ENCODE measurements around the gene EBF3.

EBF3 gene

GRCh38 chr10:129909531-129910256 is 54.4 kb downstream of the EBF3 start:
- DNase-seq, result no peak

GRCh38 chr10:129909080-129909479 is 55.0 kb downstream of the EBF3 start:
- no peak for DNase-seq

GRCh38 chr10:129908406-129908805 is 55.7 kb downstream of the EBF3 start:
- no peak for DNase-seq

GRCh38 chr10:129905553-129905952 is 58.5 kb downstream of the EBF3 start:
- DNase-seq, result no peak

- DNase-seq, result no peak
Measured at GRCh38 chr10:129904323-129904722, 59.8 kb downstream of the EBF3 start.

GRCh38 chr10:129901389-129902006 is 62.6 kb downstream of the EBF3 start:
- DNase-seq, result no peak

- no peak for DNase-seq
Measured at GRCh38 chr10:129900825-129901224, 63.2 kb downstream of the EBF3 start.

GRCh38 chr10:129899276-129900130 is 64.6 kb downstream of the EBF3 start:
- no peak for DNase-seq

- DNase-seq, result no peak
Measured at GRCh38 chr10:129898706-129899268, 65.3 kb downstream of the EBF3 start.

GRCh38 chr10:129897871-129898626 is 66.0 kb downstream of the EBF3 start:
- DNase-seq, result no peak

- DNase-seq, result no peak
Measured at GRCh38 chr10:129896860-129897200, 67.2 kb downstream of the EBF3 start.

- DNase-seq, result no peak
Measured at GRCh38 chr10:129896136-129896859, 67.8 kb downstream of the EBF3 start.

GRCh38 chr10:129895811-129896135 is 68.3 kb downstream of the EBF3 start:
- DNase-seq, result no peak

- DNase-seq, result no peak
Measured at GRCh38 chr10:129894698-129895097, 69.4 kb downstream of the EBF3 start.

GRCh38 chr10:129893104-129894089 is 70.7 kb downstream of the EBF3 start:
- no peak for DNase-seq

GRCh38 chr10:129892548-129893052 is 71.5 kb downstream of the EBF3 start:
- no peak for DNase-seq

- DNase-seq, result no peak
Measured at GRCh38 chr10:129891806-129892205, 72.3 kb downstream of the EBF3 start.

GRCh38 chr10:129890170-129890569 is 73.9 kb downstream of the EBF3 start:
- no peak for DNase-seq

- DNase-seq, result no peak
Measured at GRCh38 chr10:129888784-129889616, 75.1 kb downstream of the EBF3 start.
